Tibial artery (tissue), 4 donors: ENCODE results near the gene SGSM2.

ENCODE experiments used
- DNase-seq, 2 donors: peaks; one replicate each; pipeline ENCODE4 v3.0.0-alpha.2; 2019
- H3K27ac ChIP-seq, 2 donors: fragments of 200-600 bp; sonication (generic) in 1 of 2; 1 replicate in 1 of 2; 2 replicates in 1 of 2; pipeline ENCODE4 v1.5.1; 2018 to 2019; ENCODE audit warnings: mild to moderate bottlenecking in 1 of 2
- H3K27me3 ChIP-seq, 2 donors: fragments of 200-600 bp; sonication (generic) in 1 of 2; one replicate each; pipeline versions ENCODE4 v1.5.1 to v1.6.0; 2016 to 2019
- H3K36me3 ChIP-seq, 3 donors: fragments of 200-600 bp; sonication (generic) in 2 of 3; one replicate each; pipeline ENCODE4 v1.5.1; 2016 to 2019; ENCODE audit warnings: mild to moderate bottlenecking in 2 of 3
- H3K4me1 ChIP-seq, 4 donors: fragments of 200-600 bp; sonication (generic) in 2 of 4; 1 replicate in 3 of 4; 2 replicates in 1 of 4; pipeline ENCODE4 v1.5.1; 2016 to 2019
- H3K4me3 ChIP-seq, 2 donors: fragments of 200-600 bp; sonication (generic) in 1 of 2; 1 replicate in 1 of 2; 2 replicates in 1 of 2; pipeline ENCODE4 v1.5.1; 2018 to 2019; ENCODE audit warnings: mild to moderate bottlenecking in 2 of 2
- H3K9me3 ChIP-seq, 3 donors: fragments of 200-600 bp; sonication (generic) in 1 of 3; one replicate each; pipeline ENCODE4 v1.5.1; 2016 to 2019
- intact Hi-C: fragments of 100-400 bp; cut with DNase I; formaldehyde crosslinking; loops from one replicate; pipeline ENCODE4 v1.15.0; 2023; ENCODE audit warnings: low total_unique reads
- TF ChIP-seq, protein P1 (sequence below), 2 experiments: fragments of 200-600 bp in 1 of 2; fragments of 450-650 bp in 1 of 2; IDR thresholded peaks; one replicate each; pipeline ENCODE4 v1.5.1; 2017 to 2019; ENCODE audit warnings: antibody characterized with exemption in 2 of 2, mild to moderate bottlenecking in 1 of 2, moderate library complexity in 1 of 2

Gene SGSM2

DNA sequence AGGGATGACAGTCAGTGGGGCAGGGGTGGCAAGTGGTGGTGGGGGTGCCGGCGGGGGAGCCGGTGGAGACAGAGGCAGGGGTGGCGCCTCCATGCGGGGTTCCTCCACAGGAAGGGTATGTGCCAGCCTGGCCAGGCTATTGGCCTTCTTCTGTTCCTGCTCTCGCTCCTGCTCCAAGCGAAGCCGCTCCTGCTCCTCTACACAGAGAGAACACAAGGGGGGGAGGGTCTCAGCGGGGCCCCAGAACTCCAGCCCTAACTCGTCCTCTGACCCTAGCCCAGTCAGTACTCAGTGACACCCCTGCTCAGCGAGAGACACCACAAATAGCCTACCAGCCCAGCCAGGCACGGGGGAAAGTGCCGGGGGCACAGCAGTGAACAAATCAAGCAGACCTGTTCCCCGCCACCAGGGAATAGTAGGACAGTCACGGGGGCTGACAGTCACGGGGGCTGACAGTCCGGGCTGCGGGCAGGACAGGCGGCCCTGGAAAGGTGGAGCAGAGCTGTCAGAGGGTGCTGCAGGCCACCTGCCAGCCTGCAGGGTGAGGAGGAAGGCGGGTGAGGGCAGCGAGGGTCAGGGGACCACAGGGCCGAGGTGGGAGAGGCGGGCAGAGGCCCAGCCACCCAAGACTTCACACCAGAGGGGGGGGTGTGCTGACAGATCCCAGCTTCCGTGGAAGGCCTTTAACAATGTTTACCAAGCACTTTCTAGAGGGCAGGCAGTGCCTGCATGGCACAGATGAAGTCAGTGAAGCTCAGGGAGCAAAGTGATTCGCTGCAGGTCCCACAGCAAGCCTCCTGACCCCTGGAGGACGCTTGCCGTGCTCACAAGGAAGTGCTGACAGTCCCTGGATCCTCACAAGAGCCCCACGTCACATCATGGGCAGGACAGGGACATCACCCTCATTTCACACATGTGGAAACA is 58.2 kb downstream of the SGSM2 start:
- peak in 1 of 2 donors; percentile 82 for DNase-seq
- intact Hi-C loops = no loop called here
- peaks cover 18 to 71% (median 61%) of the 10 kb centered on the region in 4 donors for H3K4me1 ChIP-seq
- H3K9me3 ChIP-seq = no peaks in the 10 kb centered on the region
- TF ChIP-seq, protein P1, sequence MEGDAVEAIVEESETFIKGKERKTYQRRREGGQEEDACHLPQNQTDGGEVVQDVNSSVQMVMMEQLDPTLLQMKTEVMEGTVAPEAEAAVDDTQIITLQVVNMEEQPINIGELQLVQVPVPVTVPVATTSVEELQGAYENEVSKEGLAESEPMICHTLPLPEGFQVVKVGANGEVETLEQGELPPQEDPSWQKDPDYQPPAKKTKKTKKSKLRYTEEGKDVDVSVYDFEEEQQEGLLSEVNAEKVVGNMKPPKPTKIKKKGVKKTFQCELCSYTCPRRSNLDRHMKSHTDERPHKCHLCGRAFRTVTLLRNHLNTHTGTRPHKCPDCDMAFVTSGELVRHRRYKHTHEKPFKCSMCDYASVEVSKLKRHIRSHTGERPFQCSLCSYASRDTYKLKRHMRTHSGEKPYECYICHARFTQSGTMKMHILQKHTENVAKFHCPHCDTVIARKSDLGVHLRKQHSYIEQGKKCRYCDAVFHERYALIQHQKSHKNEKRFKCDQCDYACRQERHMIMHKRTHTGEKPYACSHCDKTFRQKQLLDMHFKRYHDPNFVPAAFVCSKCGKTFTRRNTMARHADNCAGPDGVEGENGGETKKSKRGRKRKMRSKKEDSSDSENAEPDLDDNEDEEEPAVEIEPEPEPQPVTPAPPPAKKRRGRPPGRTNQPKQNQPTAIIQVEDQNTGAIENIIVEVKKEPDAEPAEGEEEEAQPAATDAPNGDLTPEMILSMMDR (IDR thresholded peaks at IDR 0.05) = no peak
- peak overlapping the region in 1 of 2 donors; percentile 51 for H3K4me3 ChIP-seq
- peaks cover 0 to 6% (median 0%) of the 10 kb centered on the region in 3 donors for H3K36me3 ChIP-seq
- peak overlapping the region; percentile 91 to 100 for H3K27ac ChIP-seq
- no peaks in the 10 kb centered on the region for H3K27me3 ChIP-seq

DNA sequence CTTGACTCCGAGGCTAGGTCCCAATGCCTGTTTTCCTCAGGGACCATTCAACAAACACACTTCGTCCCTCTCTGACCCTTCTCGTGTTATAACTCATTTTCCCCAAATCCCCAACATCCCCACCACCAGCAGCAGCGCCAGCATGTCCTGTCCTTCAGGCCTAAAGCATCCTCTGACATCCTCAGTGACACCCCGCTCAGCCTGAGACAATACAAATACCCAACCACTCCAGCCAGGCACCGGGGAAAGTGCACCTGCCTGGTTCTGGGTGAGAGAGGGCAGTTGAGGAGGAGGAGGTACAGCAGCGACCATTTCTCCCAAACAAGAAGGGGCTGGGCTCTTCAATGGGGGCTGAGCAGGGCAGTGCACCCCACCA is 58.9 kb downstream of the SGSM2 start:
- Histone ChIP-seq H3K4me1 (peaks cover 18 to 66% (median 56%) of the 10 kb centered on the region in 4 donors), H3K27me3 (no peaks in the 10 kb centered on the region), H3K36me3 (peaks cover 0 to 6% (median 0%) of the 10 kb centered on the region in 3 donors), H3K9me3 (no peaks in the 10 kb centered on the region), H3K4me3 (peak overlapping the region; percentile 40 to 51), H3K27ac (peak overlapping the region; percentile 91 to 100)
- intact Hi-C loops = no loop called here
- no peak for DNase-seq
- TF ChIP-seq, protein P1 (IDR thresholded peaks at IDR 0.05) = no peak

DNA sequence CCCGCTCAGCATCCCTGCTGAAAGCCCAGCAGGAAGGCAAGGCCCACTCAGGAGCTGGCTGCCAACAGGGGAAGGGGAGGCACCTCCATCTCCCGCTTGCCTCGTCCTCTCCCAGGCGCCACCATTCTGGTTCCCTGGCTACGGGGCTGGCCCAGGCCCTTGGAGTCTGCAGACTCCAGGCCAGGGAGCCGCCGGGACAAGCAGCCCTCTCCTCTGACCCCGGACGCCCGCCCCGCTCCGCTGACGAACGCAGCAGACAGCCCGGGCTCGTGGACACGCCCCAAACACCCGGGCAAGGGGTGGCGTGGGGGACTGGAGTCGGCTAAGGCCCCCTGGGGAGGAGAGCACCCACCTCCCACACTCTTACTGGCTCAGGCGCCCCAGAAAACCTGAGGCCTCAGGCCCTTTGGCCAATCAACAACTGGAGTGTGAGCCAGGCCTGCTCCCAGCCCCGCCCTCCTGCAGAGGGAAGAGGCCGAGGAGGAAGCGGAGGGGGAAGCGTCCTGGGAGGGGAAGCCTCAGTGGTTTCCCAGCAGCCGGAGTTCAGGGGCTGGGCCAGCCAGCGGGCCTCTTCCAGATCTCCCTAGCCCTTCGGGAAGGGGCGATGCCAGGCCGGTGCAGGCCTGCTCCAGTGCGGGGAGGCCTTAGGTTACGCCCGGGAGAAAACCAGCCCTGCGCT is 59.4 kb downstream of the SGSM2 start:
- peak; percentile 96 to 99 for DNase-seq
- Histone ChIP-seq H3K4me1 (peaks cover 16 to 61% (median 51%) of the 10 kb centered on the region in 4 donors), H3K36me3 (peaks cover 0 to 6% (median 0%) of the 10 kb centered on the region in 3 donors), H3K27ac (peak overlapping the region; percentile 91 to 100), H3K9me3 (no peaks in the 10 kb centered on the region), H3K4me3 (peak overlapping the region; percentile 40 to 51), H3K27me3 (no peaks in the 10 kb centered on the region)
- intact Hi-C loops = no loop called here
- TF ChIP-seq, protein P1 (IDR thresholded peaks at IDR 0.05) = no peak

DNA sequence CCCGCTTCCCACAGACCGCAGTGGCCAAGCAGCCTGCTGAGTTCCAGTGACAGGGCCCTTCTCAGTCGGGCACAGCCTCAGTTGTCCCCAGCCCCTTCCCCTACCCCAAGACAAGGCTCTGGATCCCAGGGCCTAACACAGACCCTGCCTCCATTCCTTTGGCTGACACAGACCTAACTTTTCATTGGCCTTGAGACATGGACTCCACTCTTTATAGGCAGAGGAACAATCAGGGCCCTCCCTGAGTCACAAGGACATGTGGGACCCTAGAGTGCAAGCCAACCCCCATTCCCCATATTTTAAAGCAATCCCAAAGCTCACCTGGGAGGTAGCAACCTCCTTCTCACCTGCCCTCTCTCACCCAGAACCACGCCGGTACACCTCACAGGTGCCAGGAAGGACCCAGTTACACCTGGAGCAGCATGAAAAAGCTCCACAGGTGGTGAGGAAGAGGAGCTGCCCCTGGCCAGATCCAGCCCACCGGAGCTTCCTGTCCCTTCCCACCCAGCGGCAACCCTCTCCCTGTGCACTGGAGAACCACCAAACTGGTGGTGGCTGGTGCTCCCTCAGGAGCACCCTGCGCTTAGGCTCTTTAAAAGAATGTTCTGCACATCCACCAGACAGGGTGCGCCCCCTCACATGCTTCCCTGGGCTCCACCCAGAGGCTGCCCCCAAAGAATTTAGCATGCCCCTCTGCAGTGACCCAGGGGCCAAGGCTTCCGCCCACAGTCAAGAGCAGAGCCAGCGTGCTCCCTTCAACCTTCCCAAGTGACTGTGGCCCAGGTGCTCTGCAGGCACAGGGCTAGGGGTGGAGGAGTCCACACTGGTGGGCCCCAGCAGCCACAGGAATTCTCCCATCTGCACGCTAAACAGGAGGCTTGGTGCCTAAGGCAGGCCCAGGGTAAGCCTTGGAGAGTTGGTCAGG is 60.2 kb downstream of the SGSM2 start:
- peak overlapping the region; percentile 91 to 100 for H3K27ac ChIP-seq
- peak in 1 of 2 donors; percentile 66 for DNase-seq
- no peaks in the 10 kb centered on the region for H3K9me3 ChIP-seq
- intact Hi-C loops = no loop called here
- no peaks in the 10 kb centered on the region for H3K27me3 ChIP-seq
- TF ChIP-seq, protein P1 (IDR thresholded peaks at IDR 0.05) = no peak
- peaks cover 0 to 6% (median 0%) of the 10 kb centered on the region in 3 donors for H3K36me3 ChIP-seq
- H3K4me3 ChIP-seq = peak overlapping the region; percentile 40 to 51
- peaks cover 12 to 59% (median 48%) of the 10 kb centered on the region in 4 donors for H3K4me1 ChIP-seq

DNA sequence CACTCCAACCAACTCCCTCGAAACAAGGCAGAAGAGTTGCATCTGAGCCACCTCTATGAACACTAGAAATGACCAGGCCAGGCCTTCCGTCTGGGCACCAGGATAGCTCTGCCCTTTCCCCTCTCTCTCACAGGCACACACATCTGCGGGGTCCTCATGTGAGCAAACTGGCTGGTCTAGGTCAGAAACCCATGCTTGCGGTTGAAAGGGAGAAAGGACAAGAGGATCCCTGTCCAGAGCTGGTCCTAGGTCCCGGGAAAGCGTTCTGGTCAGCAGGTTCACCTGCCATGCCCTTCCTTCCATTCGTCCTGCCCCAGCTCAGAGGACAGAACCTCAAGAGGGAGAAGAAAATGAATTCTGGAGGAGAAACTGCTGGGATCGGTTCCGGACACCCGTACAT is 60.9 kb downstream of the SGSM2 start:
- peak overlapping the region; percentile 65 to 88 for H3K4me3 ChIP-seq
- peaks cover 0 to 6% (median 0%) of the 10 kb centered on the region in 3 donors for H3K36me3 ChIP-seq
- peaks cover 12 to 66% (median 54%) of the 10 kb centered on the region in 4 donors for H3K4me1 ChIP-seq
- DNase-seq = no peak
- no peaks in the 10 kb centered on the region for H3K9me3 ChIP-seq
- intact Hi-C loops = no loop called here
- peak overlapping the region; percentile 91 to 100 for H3K27ac ChIP-seq
- TF ChIP-seq, protein P1 (IDR thresholded peaks at IDR 0.05) = no peak
- H3K27me3 ChIP-seq = no peaks in the 10 kb centered on the region
